ENCODE measurements around the gene LMBR1L. TPM values are rescaled to one million over a fixed set of nuclear protein-coding genes. Genes with fewer than 3 reads are reported as not detected.

LMBR1L gene
- total RNA-seq, 1 donor from 2014 or later = 61.7 TPM

DNA sequence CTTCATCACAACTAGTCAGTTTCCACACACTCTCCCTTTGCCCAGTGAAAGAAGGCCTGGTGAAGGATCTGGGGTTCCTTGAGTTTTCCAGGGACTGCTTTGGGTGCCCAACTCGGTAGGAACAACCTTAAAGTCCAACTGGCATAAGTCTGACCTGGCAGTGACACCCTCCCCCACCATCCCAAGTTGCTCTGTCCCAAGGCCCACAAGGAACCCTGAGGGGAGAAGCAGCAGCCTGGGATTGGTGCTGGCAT lies 51.7 kb downstream of the LMBR1L start:
- Histone ChIP-seq H3K4me1 (peaks cover 52% of the 10 kb centered on the region), H3K36me3 (peaks cover 16% of the 10 kb centered on the region), H3K9me3 (no peaks in the 10 kb centered on the region), H3K4me3 (peak overlapping the region; percentile 95), H3K27me3 (ENCODE audit: low read depth) (no peaks in the 10 kb centered on the region), H3K27ac (peak overlapping the region; percentile 98)
- TF ChIP-seq, protein P1, sequence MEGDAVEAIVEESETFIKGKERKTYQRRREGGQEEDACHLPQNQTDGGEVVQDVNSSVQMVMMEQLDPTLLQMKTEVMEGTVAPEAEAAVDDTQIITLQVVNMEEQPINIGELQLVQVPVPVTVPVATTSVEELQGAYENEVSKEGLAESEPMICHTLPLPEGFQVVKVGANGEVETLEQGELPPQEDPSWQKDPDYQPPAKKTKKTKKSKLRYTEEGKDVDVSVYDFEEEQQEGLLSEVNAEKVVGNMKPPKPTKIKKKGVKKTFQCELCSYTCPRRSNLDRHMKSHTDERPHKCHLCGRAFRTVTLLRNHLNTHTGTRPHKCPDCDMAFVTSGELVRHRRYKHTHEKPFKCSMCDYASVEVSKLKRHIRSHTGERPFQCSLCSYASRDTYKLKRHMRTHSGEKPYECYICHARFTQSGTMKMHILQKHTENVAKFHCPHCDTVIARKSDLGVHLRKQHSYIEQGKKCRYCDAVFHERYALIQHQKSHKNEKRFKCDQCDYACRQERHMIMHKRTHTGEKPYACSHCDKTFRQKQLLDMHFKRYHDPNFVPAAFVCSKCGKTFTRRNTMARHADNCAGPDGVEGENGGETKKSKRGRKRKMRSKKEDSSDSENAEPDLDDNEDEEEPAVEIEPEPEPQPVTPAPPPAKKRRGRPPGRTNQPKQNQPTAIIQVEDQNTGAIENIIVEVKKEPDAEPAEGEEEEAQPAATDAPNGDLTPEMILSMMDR (IDR thresholded peaks at IDR 0.05) = no peak
- ATAC-seq (no peak), DNase-seq (no peak)
- intact Hi-C loops (cut with DNase I) = no loop called here

DNA sequence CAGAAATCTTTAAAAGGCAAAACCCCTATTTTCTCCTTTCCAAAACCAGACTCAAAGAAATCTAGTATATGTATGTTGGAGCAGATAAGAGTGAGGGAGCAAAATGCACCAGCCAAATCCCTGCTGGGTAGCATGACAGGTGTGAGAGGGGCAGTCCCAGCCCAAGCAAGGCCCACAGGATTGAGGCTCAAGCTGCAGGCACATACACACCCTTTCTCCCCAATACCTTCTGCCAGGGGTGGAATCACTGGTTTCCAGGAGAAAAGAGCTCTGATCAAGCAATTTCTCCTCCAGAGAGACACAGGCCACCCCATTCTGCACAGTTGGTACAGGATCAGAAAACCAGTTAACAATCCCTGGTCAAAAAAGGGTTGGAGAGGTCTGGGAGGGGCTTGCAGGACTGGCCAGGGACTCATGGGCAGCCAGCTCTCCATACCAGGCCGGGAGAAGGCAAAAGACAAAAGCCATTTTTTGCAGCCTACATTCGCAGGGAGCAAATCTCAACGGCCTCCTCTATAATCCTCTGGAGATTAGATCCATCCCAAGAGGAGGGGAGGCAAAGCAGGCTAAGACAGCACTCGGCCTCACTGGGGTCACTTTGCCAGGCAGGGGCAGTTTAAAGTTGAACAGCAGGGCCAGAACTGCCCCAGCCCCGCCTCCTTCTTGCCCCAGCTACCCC lies 52.1 kb downstream of the LMBR1L start:
- Histone ChIP-seq H3K36me3 (peaks cover 20% of the 10 kb centered on the region), H3K4me1 (peaks cover 48% of the 10 kb centered on the region), H3K27ac (peak overlapping the region; percentile 98), H3K9me3 (no peaks in the 10 kb centered on the region), H3K27me3 (ENCODE audit: low read depth) (no peaks in the 10 kb centered on the region), H3K4me3 (peak overlapping the region; percentile 95)
- ATAC-seq = no peak
- TF ChIP-seq, protein P1 (IDR thresholded peaks at IDR 0.05) = no peak
- intact Hi-C loops (cut with DNase I) = no loop called here
- no peak for DNase-seq

DNA sequence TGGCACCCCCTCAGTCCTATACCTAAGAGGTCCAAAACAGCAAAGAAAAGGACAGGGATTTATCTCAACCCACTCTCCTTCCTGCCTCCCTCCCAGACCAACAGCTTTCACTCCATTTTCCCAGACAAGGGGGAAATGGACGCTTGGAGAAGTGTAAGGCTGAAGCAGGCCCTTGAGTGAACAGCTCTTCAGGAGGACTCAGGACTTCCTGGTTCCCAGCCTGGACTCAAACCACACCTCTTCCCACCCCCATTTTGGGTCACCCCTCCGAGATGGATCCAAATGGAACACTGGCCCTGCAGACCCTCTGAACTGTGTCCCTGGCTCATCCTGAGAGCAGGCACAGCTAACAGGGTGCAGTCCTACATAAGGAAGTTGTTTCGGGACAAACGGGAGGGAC lies 52.8 kb downstream of the LMBR1L start:
- H3K9me3 ChIP-seq = no peaks in the 10 kb centered on the region
- H3K4me1 ChIP-seq = peaks cover 48% of the 10 kb centered on the region
- DNase-seq (no peak), ATAC-seq (peak; percentile 22 to 54)
- H3K36me3 ChIP-seq = peaks cover 26% of the 10 kb centered on the region
- no peaks in the 10 kb centered on the region for H3K27me3 ChIP-seq (ENCODE audit: low read depth)
- H3K4me3 ChIP-seq = peak overlapping the region; percentile 95
- peak overlapping the region; percentile 98 for H3K27ac ChIP-seq
- TF ChIP-seq, protein P1 (IDR thresholded peaks at IDR 0.05) = no peak
- intact Hi-C loops (cut with DNase I) = no loop called here

DNA sequence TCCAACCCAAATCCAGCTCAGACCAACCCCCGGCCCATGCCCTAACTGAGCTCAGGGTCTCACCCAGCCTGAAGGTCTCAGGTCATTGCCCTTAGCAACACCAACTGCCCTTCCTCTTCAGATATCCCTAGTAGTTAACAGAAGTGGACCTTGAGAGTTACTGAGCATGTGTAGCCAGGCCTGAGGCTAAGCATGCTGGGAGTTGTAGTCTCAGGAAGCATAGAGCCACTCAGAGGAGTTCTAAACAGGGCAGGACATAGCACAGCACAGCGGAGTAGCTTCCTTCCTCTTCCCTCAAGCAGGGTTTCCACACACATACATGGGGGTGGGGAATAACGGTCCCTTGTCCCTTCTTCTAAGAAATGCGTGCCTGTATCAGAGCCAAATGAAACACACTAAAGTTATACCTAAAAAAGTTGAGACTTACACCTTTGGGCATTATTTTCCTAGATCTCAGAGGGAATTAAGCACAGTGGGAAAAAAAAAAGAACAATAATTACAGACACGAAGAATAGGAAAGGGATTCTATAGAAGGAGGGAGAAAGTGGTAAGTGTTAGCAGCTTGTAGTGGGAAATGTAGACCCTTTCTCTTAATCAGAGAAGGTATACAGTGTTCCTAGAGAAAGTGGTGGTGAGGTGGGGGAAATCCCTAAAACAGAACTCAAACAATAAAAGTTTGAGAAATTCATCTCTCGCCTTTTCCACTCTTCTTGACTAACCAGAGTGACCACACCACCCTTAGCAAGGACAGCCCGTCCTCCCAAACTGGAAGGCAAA lies 54.5 kb downstream of the LMBR1L start:
- DNase-seq (peak; percentile 74), ATAC-seq (peak; percentile 63 to 78)
- peaks cover 42% of the 10 kb centered on the region for H3K4me1 ChIP-seq
- H3K9me3 ChIP-seq = no peaks in the 10 kb centered on the region
- peak overlapping the region; percentile 98 for H3K27ac ChIP-seq
- H3K27me3 ChIP-seq (ENCODE audit: low read depth) = no peaks in the 10 kb centered on the region
- H3K4me3 ChIP-seq = peak overlapping the region; percentile 95
- intact Hi-C loops (cut with DNase I) = no loop called here
- H3K36me3 ChIP-seq = peaks cover 44% of the 10 kb centered on the region
- TF ChIP-seq, protein P1 (IDR thresholded peaks at IDR 0.05) = no peak

DNA sequence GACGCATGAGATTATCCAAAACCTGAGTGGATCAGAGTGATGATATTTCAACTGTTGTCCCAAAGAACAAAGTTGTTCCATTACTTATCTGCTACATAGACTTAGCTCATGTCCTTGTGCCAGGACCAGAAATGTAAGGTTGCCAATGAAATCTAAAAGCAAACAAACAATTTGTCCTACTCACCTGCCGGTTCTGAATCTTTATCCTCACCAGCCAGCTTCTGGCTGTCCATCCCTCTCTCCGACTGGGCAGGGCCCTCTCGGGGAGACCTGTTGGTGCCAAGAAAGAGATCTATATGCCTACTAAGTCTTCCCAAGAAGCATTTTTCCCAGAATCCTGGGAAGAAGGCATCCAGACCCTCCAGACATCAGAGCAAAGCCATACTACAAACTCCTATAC lies 55.6 kb downstream of the LMBR1L start:
- Histone ChIP-seq H3K36me3 (peaks cover 54% of the 10 kb centered on the region), H3K4me3 (no peak overlapping the region), H3K27me3 (ENCODE audit: low read depth) (no peaks in the 10 kb centered on the region), H3K4me1 (peaks cover 40% of the 10 kb centered on the region), H3K9me3 (no peaks in the 10 kb centered on the region), H3K27ac (no peak overlapping the region)
- intact Hi-C loops (cut with DNase I) = no loop called here
- TF ChIP-seq, protein P1 (IDR thresholded peaks at IDR 0.05) = no peak
- ATAC-seq (no peak), DNase-seq (no peak)

All from lower lobe of right lung (tissue), 2 donors.